Stimulated activated CD4-positive, alpha-beta T cell treated with anti-CD3 and anti-CD28 coated beads, TNF-alpha, amount 100 ng/mL, for 24 hours (primary cell): ENCODE results near the gene EIF4ENIF1.
A peak's percentile ranks its signal among the peaks of the same experiment; 100 is the strongest.
"Not testable (repeated sequence)": the region's sequence is repeated elsewhere in the genome, so short reads cannot be mapped to it uniquely, and the experiment has no call there.

Experiments
- DNase-seq, 3 experiments: peaks; one replicate each; pipeline ENCODE4 v3.0.0-alpha.2; 2020; ENCODE audit warnings: low read depth in 3 of 3

EIF4ENIF1 gene

GRCh38 chr22:31442768-31443489, 46.7 kb downstream of the EIF4ENIF1 start:
- no peak for DNase-seq

GRCh38 chr22:31441652-31442051, 48.0 kb downstream of the EIF4ENIF1 start:
- no peak for DNase-seq

- DNase-seq: no peak
Observed at GRCh38 chr22:31440681-31441080, 49.0 kb downstream of the EIF4ENIF1 start.

DNA sequence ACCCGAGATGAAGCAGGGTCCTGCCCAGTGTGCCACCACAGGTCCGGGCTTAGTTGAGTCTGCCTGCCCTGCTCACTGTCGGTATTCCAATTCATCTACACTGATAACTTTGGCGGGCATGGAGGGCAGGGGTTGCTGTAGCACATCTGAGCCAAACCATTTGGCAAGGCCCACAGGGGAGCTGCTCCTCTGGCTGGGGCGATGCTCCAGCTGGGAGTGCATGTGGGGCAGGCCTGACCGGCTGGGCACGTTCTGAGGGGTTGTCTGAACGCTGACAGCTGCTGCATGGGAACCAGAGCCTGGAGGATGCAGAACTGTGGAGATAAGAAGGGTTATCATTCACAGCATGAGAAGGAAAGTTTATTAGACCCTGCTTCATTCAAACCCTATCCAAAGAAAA, 49.8 kb downstream of the EIF4ENIF1 start:
- no peak for DNase-seq

GRCh38 chr22:31436132-31436531, 53.5 kb downstream of the EIF4ENIF1 start:
- DNase-seq: no peak

- no peak for DNase-seq
Observed at GRCh38 chr22:31431950-31432349, 57.7 kb downstream of the EIF4ENIF1 start.

GRCh38 chr22:31425331-31426050, 64.2 kb downstream of the EIF4ENIF1 start:
- no peak for DNase-seq

GRCh38 chr22:31402350-31402749, 87.3 kb downstream of the EIF4ENIF1 start:
- DNase-seq: not testable (repeated sequence)

DNA sequence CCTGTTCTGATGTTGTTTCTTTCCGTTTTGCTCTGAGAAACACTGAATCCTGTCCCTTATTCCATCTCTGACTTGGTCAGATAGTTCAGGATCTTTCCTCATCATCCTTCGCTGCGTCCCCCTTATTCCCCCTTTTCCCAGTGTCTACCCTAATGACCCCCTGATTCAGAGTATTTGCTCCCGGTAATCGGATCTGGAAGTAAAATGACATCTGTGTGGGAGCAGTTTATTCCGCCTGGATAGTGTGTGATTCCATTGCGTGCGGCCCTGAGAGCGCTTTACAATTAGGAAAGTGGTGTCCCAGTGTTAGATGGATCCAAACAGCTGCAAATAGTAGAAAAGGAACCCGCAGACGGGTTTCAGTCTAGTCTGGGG, 89.6 kb downstream of the EIF4ENIF1 start:
- DNase-seq: no peak

DNA sequence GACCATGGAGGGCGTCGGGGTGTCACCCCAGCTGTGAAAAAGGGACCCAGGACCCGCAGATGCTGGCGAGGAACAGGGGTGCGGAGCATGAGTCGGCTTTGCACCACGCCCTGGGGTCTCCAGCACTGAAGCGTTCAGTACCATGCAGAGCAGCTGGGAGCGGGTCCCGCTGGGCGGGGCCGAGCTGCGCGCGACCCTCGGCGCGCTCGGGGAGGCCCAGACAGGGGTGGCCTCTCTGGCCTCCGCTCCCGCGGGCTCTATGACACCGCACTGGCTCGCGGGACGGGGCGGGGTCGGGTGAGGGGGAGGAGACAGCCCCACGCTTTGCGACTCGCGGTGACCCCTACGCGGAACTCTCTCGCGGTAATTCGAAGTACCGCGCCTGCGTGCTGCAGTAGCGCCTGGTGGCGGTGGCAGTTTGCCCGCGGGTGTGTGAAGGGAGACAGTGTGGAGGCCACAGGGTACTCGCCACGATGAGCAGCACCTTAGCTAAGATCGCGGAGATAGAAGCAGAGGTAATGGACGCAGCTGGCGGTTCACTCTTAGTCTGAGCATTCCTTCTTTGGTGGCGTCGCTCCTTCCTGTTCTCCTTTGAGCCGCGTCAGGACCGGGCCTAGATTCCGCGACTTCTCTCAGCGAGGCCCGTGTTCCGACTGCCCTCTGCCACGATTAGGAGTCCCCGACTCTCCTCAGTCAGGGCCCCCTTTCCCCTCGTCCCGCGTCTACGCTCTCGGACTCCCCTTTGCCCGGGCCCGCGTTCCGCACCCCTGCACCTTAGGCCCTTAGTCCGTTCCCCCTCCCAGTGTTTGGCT, 90.2 kb downstream of the EIF4ENIF1 start, which contains the start of gene DRG1:
Gene DRG1, plus strand, starts transcription at position 394 of the 812 bp plus-strand sequence. Its CDS starts 80 bp downstream, at position 474.
- DNase-seq: peak; percentile 92 to 98 (median 96)

DNA sequence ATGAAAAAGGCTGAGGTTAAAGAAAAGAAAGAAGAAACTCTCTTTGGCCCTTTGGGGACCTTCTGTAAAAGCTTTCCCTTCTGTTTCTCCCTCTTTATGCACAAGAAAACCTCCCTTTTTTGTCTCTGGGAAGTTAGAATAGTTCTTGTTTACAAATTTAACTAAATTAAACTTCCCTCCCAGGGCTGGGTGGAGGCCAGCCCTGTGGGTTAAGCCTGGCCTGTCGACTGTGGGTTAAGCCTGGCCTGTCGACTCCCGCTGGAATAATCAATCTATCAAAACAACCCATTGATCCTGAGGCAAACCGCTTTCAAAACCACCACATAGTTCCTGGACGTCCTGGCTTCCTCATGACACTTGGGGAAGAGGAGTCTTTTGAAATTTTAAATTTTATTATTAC, 91.4 kb downstream of the EIF4ENIF1 start:
- no peak for DNase-seq

DNA sequence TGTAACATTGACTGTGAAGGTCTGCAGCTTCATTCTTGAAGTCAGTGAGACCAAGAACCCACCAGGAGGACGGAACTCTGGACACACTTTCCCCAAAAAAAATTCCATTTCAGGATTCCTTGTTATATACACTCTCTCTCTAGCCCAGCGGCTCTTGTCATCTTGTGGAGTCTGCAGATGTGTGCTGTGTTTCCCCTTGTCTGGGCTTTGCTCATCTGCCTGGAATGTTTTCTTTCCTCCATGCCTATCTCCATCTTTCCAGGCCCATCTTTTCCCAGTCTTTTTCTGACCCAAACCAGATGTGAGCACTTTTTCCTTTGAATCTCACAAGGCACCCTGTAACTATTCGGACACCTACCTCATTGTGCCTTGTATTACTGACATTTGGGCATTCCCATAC, 95.3 kb downstream of the EIF4ENIF1 start:
- no peak for DNase-seq

DNA sequence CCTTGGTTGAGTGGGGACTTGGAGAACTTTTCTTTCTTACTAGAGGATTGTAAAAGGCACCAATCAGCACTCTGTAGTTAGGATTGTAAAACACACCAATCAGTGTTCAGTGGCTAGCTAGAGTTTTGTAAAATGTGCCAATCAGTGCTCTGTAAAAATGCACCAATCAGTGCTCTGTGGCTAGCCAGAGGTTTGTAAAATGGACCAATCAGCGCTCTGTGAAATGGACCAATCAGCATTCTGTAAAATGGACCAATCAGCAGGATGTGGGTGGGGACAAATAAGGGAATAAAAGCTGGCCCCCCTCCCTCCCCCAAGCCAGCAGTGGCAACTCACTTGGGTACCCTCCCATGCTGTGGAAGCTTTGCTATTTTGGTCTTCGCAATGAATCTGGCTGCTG, 95.7 kb downstream of the EIF4ENIF1 start:
- no peak for DNase-seq
